Measurements from ENCODE around the gene PIEZO1. TPM values are rescaled to one million over a fixed set of nuclear protein-coding genes. Genes with fewer than 3 reads are reported as not detected.

PIEZO1 gene
- total RNA-seq, 1 experiment from 2014 or later = 71.1 TPM

GRCh38 chr16:88804173-88804551, 19.1 kb upstream of the PIEZO1 start:
- no peak overlapping the region for H4K91ac ChIP-seq (ENCODE audit: insufficient read length, low read depth, low read length)
- whole genome bisulfite sequencing (ENCODE audit: extremely low coverage, insufficient read length, low lambda C conversion rate) = no CpG with 5 or more reads among the region's 16 CpGs
- no peak overlapping the region for H2BK15ac ChIP-seq (ENCODE audit: low read depth, low read length)
- H2BK120ac ChIP-seq (ENCODE audit: low read depth, low read length, poor library complexity, severe bottlenecking) = no peak overlapping the region
- H3K79me2 ChIP-seq (ENCODE audit: insufficient read depth, low read length) = peaks cover 3% of the 10 kb centered on the region; the same call in 1 of the 2 replicates
- peak overlapping the region; percentile 40 for H3K18ac ChIP-seq (ENCODE audit: insufficient read length, low read depth, low read length)
- H3K4me3 Mint-ChIP-seq = peak overlapping the region; percentile 82 to 86
- H2BK12ac ChIP-seq (ENCODE audit: insufficient read length, low read depth, low read length) = no peak overlapping the region
- peak overlapping the region; percentile 81 for H3K4me2 ChIP-seq (ENCODE audit: insufficient read depth, insufficient read length, low read length)
- no peaks in the 10 kb centered on the region for H3K9me3 ChIP-seq (ENCODE audit: control insufficient read depth, low read depth, low read length)
- TF ChIP-seq CTCF (conservative IDR thresholded peaks at IDR 0.05) = no peak
- H3K14ac ChIP-seq (ENCODE audit: insufficient read depth, low read length) = peak overlapping the region; percentile 74
- H4K8ac ChIP-seq (replicated peaks; ENCODE audit: insufficient read length, low read depth, low read length) = no peak overlapping the region
- H3K4me1 Mint-ChIP-seq = peaks cover 0 to 3% of the 10 kb centered on the region in 2 experiments; a peak in 1 of 4 replicates
- H3K4ac ChIP-seq (ENCODE audit: low read depth, low read length) = no peak overlapping the region
- H3K79me1 ChIP-seq (ENCODE audit: insufficient read depth, low read depth, low read length, poor library complexity, severe bottlenecking) = peaks cover 6% of the 10 kb centered on the region
- H3K23me2 ChIP-seq (ENCODE audit: insufficient read length, low read depth, low read length, poor library complexity, severe bottlenecking) = peaks cover 12% of the 10 kb centered on the region
- H2BK20ac ChIP-seq (ENCODE audit: low read depth, low read length, poor library complexity, severe bottlenecking) = no peak overlapping the region
- H3K27me3 ChIP-seq (ENCODE audit: insufficient read depth, low read length) = no peaks in the 10 kb centered on the region
- no peak overlapping the region for H3K56ac ChIP-seq (ENCODE audit: insufficient read length, low read depth, low read length)
- H3K4me1 ChIP-seq (ENCODE audit: insufficient read depth, low read length) = no peaks in the 10 kb centered on the region
- no peak overlapping the region for H2AK5ac ChIP-seq (ENCODE audit: insufficient read length, low read length)
- H3K27ac ChIP-seq (ENCODE audit: insufficient read length, low read depth, low read length) = no peak overlapping the region
- H3K9me3 Mint-ChIP-seq = no peaks in the 10 kb centered on the region
- no peak overlapping the region for H2BK5ac ChIP-seq (ENCODE audit: insufficient read length, low read length)
- no peak overlapping the region for H3K23ac ChIP-seq (ENCODE audit: insufficient read length, low read depth, low read length)
- DNase-seq = no peak
- H3K36me3 Mint-ChIP-seq (ENCODE audit: insufficient read depth in 1 of 3, low read depth in 3 of 3) = peaks cover 14 to 47% (median 41%) of the 10 kb centered on the region in 3 experiments
- no peak overlapping the region for H2AFZ ChIP-seq (ENCODE audit: low read length)
- H4K20me1 ChIP-seq (ENCODE audit: control insufficient read depth, insufficient read depth, insufficient read length) = no peaks in the 10 kb centered on the region
- H3T11ph ChIP-seq (ENCODE audit: low read length) = no peak overlapping the region
- H4K5ac ChIP-seq (ENCODE audit: insufficient read length, low read depth, low read length) = no peak overlapping the region
- H3K9ac ChIP-seq (ENCODE audit: extremely low read depth, insufficient read length, low read length) = peak overlapping the region; percentile 83
- H3K27me3 Mint-ChIP-seq (ENCODE audit: low read depth) = no peaks in the 10 kb centered on the region; the same call in 1 of the 2 replicates
- peak overlapping the region in 2 of 3 experiments; percentile 73 to 92; a peak in 3 of 7 replicates for H3K27ac Mint-ChIP-seq
